Effector memory CD4-positive, alpha-beta T cell (primary cell): ENCODE data around the gene FGR.

Experiments
- DNase-seq, 3 donors: peaks; one replicate each; pipeline ENCODE4 v3.0.0-alpha.2; 2020
- H3K27ac ChIP-seq: 2 replicates; pipeline ENCODE4 v1.7.0; 2013; ENCODE audit warnings: mild to moderate bottlenecking, low read length, moderate library complexity; ENCODE audit not compliant: insufficient read depth, poor library complexity, severe bottlenecking
- H3K27me3 ChIP-seq: replicated peaks from 2 replicates; pipeline ENCODE4 v1.7.0; 2013; ENCODE audit warnings: mild to moderate bottlenecking, low read length; ENCODE audit not compliant: insufficient read depth, control insufficient read depth, poor library complexity, severe bottlenecking
- H3K36me3 ChIP-seq: 2 replicates; pipeline ENCODE4 v1.7.0; 2013; ENCODE audit warnings: mild to moderate bottlenecking, low read length, moderate library complexity; ENCODE audit not compliant: control insufficient read depth, insufficient read depth
- H3K4me1 ChIP-seq: 2 replicates; pipeline ENCODE4 v1.7.0; 2013; ENCODE audit warnings: low read length, mild to moderate bottlenecking; ENCODE audit not compliant: control insufficient read depth, insufficient read depth, poor library complexity, severe bottlenecking
- H3K4me3 ChIP-seq: 2 replicates; pipeline ENCODE4 v1.7.0; 2013; ENCODE audit warnings: low read length, low read depth, mild to moderate bottlenecking; ENCODE audit not compliant: insufficient read depth, poor library complexity, severe bottlenecking
- H3K9me3 ChIP-seq: 2 replicates; pipeline ENCODE4 v1.7.0; 2013; ENCODE audit warnings: mild to moderate bottlenecking, low read length, moderate library complexity; ENCODE audit not compliant: control insufficient read depth

The FGR gene

DNA sequence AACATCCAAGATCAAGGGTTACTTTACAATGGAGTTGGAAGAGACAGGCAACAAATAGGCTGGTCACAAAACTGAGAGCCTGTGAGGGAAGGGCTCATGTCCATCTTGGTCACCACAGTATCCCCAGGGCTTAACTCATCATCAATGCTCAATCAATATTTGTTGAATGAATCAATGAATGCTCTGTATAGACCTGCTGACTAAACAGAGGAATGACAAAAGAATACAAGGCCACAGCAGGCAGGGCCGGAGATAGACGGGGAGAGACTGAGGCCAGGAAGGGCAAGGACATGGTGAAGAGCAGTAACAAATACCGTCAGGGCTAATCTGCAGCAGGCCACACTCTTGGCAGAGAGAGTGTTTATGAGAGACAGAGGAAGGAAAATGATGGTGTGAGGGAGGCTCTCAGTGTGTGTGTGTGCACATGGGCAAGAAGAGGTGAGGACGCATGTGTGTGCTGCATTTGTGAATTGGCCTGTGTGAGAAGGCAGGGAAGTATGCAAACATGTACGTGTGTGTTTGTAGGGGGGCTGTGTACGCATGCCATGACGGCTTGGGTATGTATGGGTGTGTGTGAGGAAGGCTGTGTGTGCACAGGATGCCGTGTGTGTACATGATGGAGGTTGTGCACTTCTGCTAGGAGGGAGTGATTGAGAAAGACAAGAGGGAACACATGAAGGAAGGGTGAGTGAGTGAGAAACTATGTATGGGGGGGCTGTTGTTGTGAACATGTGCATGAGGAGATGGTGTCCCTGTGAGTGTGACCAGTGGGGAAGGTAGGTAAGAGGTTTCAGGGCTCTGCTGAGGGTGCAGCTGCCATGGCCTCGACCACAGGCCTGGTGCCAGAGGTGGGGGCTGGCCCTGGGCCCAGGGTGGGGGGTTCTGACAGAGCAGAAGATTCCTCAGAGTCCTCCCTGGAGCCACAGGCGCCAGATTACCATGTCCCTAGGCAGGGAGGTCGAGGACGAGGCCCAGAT lies 46.4 kb downstream of the FGR start:
- Histone ChIP-seq H3K36me3 (no peaks in the 10 kb centered on the region), H3K27me3 (no peaks in the 10 kb centered on the region), H3K9me3 (no peaks in the 10 kb centered on the region), H3K27ac (no peak overlapping the region), H3K4me3 (no peak overlapping the region), H3K4me1 (no peaks in the 10 kb centered on the region)
- DNase-seq = no peak

DNA sequence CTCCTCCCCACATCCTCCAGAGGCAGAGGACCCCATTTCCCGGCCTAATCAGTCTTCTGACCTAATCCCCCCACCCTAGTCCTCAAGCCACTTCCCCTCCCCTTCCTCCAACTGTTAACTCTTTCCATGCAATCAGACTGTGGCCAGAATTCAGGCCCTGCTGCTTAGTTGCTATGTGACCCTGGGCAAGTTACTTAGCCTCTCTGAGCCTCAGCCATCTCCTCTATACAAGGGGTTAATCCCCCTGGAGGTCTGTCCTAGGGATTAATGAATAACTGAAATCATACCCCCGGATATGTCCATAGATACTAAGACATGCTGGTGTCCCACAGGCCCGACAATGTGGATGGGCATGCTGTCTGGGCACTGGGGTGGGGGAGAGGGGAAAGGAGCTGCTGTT lies 49.3 kb downstream of the FGR start:
- Histone ChIP-seq H3K9me3 (no peaks in the 10 kb centered on the region), H3K36me3 (no peaks in the 10 kb centered on the region), H3K4me3 (no peak overlapping the region), H3K27ac (no peak overlapping the region), H3K4me1 (no peaks in the 10 kb centered on the region), H3K27me3 (no peaks in the 10 kb centered on the region)
- no peak for DNase-seq

DNA sequence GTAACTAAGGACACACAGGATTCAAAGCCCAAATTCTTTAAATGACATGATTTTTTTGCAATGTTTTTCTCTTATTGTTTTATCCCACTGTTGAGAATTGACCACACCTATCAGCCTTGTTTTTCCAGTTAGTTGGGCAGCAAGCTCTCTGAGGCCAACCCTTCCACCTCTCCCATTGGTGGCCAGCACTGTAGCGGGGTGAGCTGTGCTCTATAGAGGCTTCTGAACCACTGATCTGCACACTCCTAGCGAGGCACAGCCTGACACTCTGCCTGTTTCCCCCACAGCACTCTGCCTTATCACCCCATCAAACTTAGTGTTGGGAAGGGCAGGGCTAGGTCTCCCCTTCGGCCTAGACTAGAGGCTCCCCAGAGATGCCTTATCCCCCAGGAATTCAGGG lies 50.5 kb downstream of the FGR start:
- Histone ChIP-seq H3K4me3 (no peak overlapping the region), H3K36me3 (no peaks in the 10 kb centered on the region), H3K4me1 (no peaks in the 10 kb centered on the region), H3K27ac (no peak overlapping the region), H3K9me3 (no peaks in the 10 kb centered on the region), H3K27me3 (no peaks in the 10 kb centered on the region)
- DNase-seq = no peak

GRCh38 chr1:27583479-27583878 lies 51.5 kb downstream of the FGR start:
- no peaks in the 10 kb centered on the region for H3K9me3 ChIP-seq
- no peak overlapping the region for H3K4me3 ChIP-seq
- H3K4me1 ChIP-seq = no peaks in the 10 kb centered on the region
- H3K27ac ChIP-seq = no peak overlapping the region
- H3K36me3 ChIP-seq = no peaks in the 10 kb centered on the region
- DNase-seq = no peak
- H3K27me3 ChIP-seq = no peaks in the 10 kb centered on the region

- no peak overlapping the region for H3K27ac ChIP-seq
- H3K36me3 ChIP-seq = no peaks in the 10 kb centered on the region
- no peak for DNase-seq
- H3K4me3 ChIP-seq = no peak overlapping the region
- H3K9me3 ChIP-seq = no peaks in the 10 kb centered on the region
- H3K27me3 ChIP-seq = no peaks in the 10 kb centered on the region
- no peaks in the 10 kb centered on the region for H3K4me1 ChIP-seq
Measured at GRCh38 chr1:27581823-27582243, 53.2 kb downstream of the FGR start.

GRCh38 chr1:27577504-27578188 lies 57.3 kb downstream of the FGR start:
- Histone ChIP-seq H3K27ac (no peak overlapping the region), H3K9me3 (no peaks in the 10 kb centered on the region), H3K4me1 (peaks cover 5% of the 10 kb centered on the region), H3K4me3 (no peak overlapping the region), H3K36me3 (no peaks in the 10 kb centered on the region), H3K27me3 (no peaks in the 10 kb centered on the region)
- DNase-seq = no peak

DNA sequence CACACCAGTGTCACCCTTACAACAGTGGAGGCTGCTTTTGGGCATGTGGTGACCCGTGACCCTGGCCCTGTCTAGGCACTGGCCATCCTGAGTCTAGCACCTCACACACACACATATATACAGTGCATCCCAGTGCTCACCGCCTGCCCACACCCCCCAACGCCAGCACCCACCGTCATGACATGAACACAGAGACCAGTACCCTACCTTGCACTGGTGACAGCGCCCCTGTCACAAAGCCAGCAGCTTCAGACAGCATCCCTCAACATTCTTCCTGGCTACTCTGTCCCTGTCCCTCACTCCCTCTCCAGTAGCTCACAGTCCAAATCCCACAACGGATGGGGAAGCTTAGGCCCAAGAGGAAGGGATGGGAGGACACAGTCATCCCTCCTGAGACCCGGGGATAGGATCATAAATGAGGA lies 58.2 kb downstream of the FGR start:
- DNase-seq = no peak
- no peaks in the 10 kb centered on the region for H3K27me3 ChIP-seq
- H3K9me3 ChIP-seq = no peaks in the 10 kb centered on the region
- H3K27ac ChIP-seq = no peak overlapping the region
- H3K36me3 ChIP-seq = no peaks in the 10 kb centered on the region
- no peak overlapping the region for H3K4me3 ChIP-seq
- peaks cover 5% of the 10 kb centered on the region for H3K4me1 ChIP-seq

DNA sequence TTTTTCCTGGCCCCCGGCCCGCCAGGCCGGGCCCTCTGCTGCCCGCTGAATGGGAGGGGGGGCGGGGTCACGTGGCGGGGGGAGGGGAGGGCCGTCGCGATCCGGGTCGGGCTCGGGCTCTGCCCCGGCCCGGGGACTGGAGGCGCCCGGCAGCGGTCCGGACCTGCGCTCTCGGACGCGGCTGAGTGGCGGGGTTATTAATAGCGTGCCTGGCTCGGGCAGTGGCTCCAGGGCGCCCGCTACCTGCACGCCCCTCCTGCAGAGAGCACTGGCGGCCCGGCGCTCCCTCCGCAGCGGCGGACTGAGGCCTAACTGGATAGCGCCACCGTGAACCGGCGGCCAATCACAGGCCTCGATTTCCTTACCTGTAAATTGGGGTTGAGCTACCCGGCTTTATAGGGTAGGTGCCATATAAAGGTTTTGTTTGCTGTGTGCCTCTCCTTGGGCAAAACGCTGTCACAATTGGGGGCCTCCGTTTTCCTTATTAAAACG lies 59.1 kb downstream of the FGR start:
- H3K36me3 ChIP-seq = no peaks in the 10 kb centered on the region
- H3K4me3 ChIP-seq = no peak overlapping the region
- H3K9me3 ChIP-seq = no peaks in the 10 kb centered on the region
- H3K27ac ChIP-seq = no peak overlapping the region
- H3K4me1 ChIP-seq = peaks cover 5% of the 10 kb centered on the region
- H3K27me3 ChIP-seq = no peaks in the 10 kb centered on the region
- DNase-seq = no peak

GRCh38 chr1:27574871-27575831 lies 59.8 kb downstream of the FGR start:
- Histone ChIP-seq H3K27ac (no peak overlapping the region), H3K4me3 (no peak overlapping the region), H3K9me3 (no peaks in the 10 kb centered on the region), H3K36me3 (no peaks in the 10 kb centered on the region), H3K4me1 (peaks cover 5% of the 10 kb centered on the region), H3K27me3 (no peaks in the 10 kb centered on the region)
- no peak for DNase-seq
